HG02623 (cell line): ENCODE data around the gene GAS7.

Experiments used
- ATAC-seq: cut with Tn5 transposase; IDR thresholded peaks from one replicate; pipeline ENCODE4 v1.9.1; 2021; ENCODE audit warnings: moderate library complexity; ENCODE audit not compliant: unreplicated experiment

GAS7 gene

DNA sequence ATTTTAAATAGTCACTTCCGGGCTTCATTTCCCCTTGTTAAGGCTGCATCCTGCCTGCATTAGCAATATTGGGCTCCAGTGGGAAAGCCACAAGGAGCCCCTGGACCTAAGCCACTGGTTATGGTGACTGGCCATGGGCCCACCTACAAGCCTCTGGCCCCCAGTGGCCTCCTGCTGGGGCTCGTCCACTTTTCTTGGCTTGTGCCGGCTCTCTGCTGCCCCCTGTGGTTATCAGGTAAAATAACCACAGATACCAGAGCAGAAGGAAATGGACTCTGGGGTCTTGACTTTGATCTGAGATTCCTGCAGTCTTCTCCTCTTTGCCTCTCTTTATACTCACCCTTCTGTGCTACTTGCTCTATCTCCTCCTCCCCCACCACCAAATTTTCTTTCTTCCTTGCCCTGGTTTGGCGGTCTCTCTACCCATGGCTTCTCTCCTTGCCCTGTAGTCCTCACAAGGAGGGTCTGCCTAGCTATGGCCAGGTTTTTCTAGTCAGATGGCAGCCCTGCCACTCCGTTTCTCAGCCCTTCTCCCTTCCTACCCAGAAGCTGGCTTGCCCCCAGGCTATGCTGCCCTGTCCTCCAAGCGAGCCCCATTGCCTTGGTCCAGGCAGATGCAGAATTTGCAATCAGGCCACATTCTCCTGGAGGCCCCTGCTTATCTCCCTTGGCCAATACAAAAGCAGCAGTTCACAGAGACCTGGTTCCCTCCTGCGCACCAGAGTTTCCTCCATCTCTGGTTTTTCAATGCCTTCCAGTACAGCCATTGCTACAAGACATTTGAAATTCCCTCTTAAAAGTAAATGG lies 210.4 kb downstream of the GAS7 start:
- ATAC-seq, result no peak

DNA sequence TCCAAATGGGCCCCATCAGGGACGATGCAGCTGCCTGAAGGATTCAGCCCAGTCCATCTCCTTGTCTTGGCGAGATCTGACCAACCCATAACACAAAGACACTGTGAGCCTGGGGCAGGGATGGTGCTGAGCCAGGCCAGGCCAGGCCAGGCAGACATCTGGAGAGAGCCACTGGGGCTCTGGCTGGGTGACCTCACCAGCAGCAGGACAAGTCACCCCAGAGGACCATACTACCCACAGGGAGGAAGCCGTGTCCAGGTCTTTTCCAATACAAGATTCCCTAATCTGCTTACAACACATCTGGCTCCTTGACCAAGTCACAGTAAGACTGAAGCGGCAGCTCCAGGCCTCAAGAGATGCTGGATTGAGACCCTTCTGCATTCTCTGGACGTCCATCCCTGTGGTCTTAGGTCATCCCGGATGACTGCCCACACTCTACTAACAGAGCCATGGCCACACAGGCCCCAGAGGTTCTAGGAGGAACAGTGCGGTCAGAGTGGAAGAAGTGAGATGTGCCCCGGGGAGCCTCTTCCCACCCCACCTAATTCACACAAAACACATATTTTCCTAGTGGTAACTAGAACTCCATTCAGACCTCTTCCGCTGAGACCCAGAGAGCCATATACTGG lies 211.5 kb downstream of the GAS7 start:
- no peak for ATAC-seq

GRCh38 chr17:9985646-9986045 lies 212.8 kb downstream of the GAS7 start:
- no peak for ATAC-seq

GRCh38 chr17:9984768-9985167 lies 213.6 kb downstream of the GAS7 start:
- ATAC-seq, result no peak

DNA sequence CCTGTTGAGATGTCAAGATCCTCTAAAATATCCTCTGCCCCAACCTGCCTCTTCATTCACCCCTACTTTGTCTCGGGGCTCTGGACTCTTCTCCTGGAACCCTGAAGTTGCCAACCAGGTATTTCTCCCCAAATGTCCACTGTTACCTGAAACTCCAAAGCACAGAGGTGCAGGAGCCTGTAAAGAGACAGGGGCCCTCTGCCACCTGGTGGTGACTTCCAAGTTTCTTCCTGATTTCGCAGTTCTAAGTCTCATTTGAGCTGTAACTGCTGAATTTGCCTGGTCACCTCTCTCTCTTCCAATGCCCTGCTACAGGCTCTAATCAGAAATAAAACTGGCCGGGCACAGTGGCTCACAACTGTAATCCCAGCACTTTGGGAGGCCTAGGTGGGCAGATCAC lies 216.2 kb downstream of the GAS7 start:
- ATAC-seq, result no peak

DNA sequence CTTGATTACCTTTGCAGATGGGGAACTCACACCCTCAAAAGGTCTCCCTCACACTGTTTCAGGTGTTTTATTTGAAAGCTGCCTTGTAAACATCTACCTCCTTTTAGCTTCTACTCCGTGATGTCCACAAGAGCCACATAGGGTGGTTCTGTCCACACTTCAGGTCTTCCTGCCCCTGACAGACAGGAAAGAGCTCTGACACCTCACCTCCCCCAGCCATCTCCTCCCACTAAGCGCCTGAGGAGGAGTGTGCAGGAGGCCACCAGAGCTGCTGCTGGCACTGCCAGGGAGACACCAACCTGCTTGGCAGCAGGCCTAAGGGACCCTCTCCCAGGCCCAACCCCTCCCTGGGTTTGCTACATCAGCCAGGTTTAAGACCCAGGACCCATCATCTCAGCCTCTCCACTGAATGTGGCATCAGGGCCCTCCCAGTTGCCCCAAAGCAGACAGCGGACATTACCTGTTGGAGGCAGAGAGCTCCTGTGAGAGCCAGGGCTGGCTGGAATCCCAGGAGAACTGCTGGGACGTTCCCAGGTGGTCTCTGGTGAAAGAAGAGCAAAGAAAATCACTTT lies 217.0 kb downstream of the GAS7 start:
- no peak for ATAC-seq

- ATAC-seq, result no peak
These were observed 218.9 kb downstream of the GAS7 start for GRCh38 chr17:9979463-9979995.

- no peak for ATAC-seq
These were observed 221.2 kb downstream of the GAS7 start for GRCh38 chr17:9977180-9977575.

DNA sequence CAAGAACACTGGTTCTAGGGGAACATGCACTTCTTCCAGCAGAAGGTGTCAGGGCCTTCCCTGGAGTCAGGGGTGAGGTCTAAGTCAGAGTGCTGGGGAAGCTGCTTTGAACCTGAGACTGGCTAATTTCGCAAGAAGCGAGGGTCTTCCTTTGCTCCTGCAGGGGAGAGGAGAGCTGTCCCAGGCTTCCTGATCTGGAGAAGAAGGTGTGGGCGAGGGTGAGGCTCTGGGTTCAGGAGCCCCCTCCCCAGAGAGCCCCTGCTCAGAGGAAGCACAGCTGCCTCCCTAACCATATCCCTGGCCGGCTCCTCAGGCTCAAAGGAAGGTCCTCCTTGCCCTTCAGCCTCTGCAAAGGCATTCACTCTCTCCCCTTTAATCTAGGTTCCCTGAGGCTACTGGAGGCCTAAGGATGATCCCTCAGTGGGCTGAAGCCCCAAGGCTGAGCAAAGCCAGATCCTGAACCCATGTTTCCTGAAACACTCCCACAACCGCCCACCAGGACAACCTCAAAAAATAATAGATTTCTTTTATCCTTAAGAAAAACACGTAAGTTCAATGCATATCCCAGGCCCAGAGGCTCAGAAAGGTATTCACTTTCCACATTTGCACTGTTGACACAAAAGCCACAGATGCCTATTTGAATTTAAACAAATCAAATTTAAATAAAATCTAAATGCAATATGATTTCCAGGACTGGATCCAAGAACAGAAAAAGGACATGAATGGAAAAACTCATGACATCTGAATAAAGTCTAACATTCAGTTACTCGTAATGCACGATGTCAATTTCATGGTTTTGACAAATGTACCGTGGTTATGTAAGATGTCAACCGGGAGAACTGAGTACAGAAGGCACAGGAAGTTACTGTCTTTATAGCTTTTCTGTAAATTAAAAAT lies 221.9 kb downstream of the GAS7 start:
- no peak for ATAC-seq

DNA sequence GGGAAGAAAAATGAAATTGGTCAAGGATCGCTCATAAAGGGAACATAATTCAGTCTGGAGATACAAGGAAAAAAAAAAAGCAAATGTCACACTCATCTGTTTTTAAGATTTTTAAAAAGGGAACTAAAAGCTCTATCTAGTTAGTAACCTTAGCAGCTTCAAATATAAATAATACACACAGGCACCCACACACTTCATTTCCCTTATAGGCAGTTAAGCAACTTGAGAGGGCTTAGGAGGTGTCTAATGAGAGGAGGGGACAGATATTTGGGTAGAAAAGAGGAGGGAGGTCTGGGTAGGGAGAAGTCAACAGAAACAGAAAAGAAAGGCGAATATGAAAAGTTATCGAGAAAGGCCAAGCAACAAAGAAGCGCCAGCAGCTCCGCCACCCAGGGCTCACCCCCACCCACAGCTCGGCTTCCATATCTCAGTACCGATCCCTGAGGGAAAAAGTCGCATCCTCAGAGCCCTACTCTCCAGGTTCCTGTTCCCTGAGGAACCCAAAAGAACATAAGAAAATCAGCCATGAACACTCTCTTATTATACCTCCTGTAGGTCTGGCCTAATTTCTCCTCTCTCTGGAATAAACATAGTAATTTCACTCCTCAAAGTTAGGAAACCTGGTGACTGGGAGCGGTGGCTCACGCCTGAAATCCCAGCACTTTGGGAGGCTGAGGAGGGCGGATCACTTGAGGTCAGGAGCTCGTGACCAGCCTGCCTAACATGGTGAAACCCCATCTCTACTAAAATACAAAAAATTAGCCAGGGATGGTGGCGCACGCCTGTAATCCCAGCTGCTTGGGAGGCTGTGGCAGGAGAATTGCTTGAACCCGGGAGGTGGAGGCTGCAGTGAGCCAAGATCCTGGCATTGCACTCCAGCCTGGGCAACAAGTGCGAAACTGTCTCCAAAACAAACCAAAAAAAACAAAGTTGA lies 223.7 kb downstream of the GAS7 start:
- no peak for ATAC-seq

GRCh38 chr17:9973669-9974447 lies 224.5 kb downstream of the GAS7 start:
- ATAC-seq, result no peak

GRCh38 chr17:9971991-9972390 lies 226.4 kb downstream of the GAS7 start:
- no peak for ATAC-seq

DNA sequence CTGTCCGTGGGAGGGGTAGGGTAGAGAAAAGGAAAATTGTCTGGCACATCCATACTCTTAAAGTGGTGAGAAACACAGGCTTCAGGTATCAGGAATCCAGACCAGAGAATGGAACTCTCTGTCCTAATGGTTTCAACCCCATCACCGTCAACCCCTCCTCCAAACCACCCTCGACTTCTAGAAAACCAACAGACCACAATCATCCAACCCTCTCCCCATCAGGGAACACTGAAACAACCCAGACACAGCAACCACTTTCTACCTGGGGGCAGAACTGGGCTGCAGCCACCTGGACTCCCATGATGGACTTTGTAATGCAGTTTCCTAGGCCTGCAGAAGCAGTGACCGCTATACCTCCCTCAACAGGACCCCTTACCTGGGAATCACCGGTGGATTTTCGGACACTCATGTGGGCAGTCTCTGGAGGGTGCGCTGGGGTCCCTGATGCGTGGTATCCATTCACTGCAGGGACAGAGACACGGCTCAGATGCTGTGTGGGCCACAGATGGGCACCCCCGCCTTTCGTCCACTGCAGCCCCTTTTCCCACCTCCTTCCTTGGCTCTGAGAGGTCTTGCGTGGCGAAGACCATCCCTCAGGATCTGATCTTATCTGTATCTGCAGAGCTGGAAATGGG lies 229.0 kb downstream of the GAS7 start:
- ATAC-seq, result no peak

- ATAC-seq, result no peak
These were observed 229.5 kb downstream of the GAS7 start for GRCh38 chr17:9968881-9969280.

DNA sequence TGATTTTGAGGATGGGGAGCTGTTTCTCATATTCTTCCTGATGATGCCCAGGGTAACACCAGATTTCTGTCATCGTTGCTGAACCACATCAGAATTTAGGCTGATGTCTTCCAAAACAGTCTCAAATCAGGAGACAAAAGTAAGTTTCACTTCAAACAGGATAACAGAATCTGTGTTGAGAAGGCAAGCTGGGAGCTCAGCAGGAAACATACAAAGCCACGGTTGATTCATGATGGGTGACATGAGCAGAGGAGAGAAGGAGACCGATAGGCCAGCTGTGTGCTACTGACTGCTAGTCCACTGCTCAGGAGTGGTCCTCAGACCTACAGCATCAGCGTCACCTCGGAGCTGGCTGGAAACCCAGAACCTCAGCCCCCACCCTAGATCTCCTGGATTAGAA lies 230.4 kb downstream of the GAS7 start:
- no peak for ATAC-seq

DNA sequence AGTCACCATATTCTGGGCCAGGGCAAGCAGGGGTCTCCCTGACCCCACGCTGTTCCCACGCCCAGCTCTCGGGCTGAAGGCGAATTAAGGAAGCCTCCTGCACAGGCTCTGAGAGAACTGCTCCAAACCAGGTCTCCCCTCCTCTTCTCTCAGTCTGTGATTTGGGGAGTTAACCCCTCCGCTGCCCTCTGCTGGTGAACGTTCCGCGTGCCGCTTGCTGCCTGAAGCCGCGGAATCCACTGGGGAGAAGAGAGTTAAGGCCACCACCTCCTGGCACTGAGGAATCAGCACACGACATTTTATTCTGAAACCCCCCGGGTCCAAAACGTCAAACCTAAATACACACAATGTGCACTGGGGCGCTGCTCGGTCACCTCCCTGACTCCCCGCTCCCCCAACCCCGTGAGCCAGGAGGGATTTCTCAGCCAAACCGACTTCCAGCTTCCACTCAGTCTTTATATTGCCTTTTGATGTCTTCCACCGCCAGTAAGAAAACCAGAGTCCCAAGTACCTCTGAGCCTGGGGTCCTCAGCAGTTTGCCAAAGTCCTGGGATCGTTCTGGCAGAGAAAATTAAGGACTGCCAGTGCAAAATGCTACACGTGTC lies 238.9 kb downstream of the GAS7 start:
- ATAC-seq, result no peak

DNA sequence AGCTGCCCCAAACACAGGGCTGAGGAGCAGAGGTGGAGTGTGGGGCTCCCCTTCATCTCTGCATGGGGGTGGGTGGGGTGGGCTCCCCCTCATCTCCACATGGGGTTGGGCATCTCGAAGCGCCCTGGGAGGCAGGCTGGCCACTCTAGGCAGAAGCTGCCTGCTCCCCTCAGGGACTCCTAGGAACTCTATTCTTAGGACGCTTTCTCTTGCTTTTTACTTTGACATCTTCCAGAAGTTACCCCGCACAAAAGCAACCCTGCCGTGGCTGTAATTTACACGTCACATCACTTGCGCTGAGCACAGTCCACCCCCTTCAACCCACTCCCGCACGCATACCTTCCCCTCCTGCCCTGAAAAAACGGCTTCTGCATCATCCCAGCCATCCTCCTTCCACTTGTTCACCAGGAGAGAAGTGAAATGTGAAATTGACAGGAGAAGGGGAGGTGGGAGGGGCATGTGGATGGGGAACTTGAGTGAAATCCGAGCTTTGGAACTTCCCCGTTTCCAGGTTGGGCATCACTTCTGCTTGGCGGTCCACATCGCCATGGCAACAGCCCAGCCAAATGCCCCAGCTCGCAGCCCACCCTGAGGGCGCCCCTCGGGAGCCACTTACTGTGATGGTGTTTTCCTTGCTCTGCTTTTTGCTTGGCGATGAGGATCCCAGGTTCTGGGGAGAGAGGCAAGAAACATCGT lies 239.7 kb downstream of the GAS7 start:
- no peak for ATAC-seq

DNA sequence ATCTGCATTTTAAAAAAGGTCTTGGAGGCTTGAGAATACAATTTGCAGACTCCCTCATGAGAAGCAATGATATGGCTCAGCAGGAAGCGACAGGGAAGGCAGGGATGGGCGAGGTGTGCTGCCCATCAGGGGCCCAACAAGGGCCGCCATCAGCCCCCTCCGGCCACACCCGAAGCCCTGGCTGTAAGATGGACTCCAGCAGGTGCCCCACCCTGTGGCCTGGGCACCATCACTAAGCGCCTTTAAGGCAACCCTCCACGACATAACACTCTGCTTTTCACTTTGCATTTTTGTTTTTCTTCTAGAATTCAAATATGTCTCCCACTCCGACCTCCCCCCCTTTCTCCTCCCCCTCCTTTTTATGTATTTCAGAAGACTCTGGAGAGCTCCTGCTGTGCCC lies 241.2 kb downstream of the GAS7 start:
- ATAC-seq, result no peak
